ENCODE results near the gene FAM9A.

FAM9A gene

DNA sequence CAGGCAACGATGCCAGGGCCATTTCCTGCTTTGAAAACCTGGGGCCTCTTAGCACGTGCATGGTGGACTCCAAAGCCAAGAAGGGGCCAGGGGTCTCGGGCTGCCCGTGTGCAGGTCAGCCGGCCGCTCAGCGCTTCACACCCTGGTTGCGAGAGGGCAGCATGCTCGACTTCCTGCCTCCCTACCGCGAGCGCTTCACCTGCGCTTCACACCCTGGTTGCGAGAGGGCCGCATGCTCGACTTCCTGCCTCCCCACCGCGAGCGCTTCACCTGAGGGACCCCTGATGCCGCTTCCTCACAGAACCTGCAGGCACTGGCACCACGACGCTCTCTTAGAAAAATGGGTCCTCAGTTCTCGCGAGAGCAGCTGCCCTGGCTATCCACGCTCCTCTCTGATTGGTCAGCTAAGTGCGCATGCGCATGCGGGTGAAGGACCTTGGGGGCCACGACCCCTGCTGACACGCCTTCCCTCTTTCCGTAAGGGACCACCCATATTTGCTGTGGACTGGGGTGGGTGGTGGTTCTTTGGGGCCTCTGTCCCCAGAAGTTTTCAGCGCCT, at the start of gene FAM9A:
FAM9A (minus strand) TSS at position 343 of the 559 bp plus-strand sequence. CDS start 1,212 bp downstream, outside the sequence.
- no peak for DNase-seq (ENCODE audit: low read depth in 1 of 2, low spot score in 1 of 2)

DNA sequence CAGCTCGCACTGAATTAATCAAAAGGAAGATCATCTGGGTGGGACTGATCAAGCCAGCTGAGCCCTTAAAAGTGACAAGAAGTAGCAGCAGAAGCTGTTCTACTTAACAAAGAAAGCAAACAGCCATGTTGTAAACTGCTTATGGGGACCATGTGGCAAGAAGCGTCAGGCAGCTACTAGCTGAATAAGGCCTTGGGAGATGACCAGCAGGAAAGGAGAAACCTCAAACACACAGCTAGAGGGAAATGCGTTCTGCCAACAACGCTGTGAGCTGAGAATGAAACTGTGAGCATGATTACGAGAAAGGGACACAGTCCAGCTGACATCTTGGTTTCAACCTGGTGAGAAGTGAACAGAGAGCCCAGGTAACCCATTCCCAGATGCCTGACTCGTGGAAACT, 49.3 kb upstream of the FAM9A start:
- DNase-seq (ENCODE audit: low read depth in 1 of 2, low spot score in 1 of 2): no peak

- no peak for DNase-seq (ENCODE audit: low read depth in 1 of 2, low spot score in 1 of 2)
These were observed 48.8 kb upstream of the FAM9A start for GRCh38 chrX:8849945-8850344.

DNA sequence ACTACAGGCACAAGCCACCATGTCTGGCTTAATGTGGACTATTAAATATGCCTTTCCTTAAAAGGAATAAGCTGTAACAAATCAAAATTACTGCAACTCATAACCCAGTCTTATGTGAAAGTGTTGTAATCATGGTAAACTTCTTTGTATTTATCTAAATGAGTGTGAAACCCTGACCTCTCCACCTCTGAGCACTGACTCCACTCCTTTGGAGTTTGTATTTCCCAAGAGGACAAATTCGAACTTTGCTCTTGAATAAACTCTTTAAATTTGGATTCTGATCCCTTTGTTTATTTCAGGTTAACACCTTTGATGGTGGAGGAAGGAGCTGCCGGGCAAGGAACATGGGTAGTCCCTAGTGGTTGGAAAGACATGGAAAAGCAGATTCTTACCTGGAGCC, 48.3 kb upstream of the FAM9A start:
- no peak for DNase-seq (ENCODE audit: low read depth in 1 of 2, low spot score in 1 of 2)

GRCh38 chrX:8848911-8849310, 47.7 kb upstream of the FAM9A start:
- no peak for DNase-seq (ENCODE audit: low read depth in 1 of 2, low spot score in 1 of 2)

DNA sequence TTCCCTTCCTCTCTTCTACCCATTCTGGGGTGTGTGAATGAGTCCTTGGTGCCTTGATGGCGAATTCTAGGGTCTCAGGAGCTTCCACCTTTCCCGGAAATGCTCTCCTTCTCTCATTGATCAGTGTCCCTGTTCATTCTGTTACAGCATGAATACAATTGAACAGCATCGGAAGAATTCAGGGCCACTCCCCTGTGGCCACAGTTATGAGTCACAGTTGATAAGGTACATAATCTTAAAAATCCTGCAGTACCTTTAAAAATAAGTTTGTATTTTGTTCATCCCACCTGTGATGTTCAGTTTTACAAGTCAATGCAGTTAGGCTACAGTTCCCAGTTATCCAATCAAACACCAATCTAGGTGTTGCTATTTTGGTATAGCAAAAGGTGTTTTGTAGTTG, 47.3 kb upstream of the FAM9A start:
- no peak for DNase-seq (ENCODE audit: low read depth in 1 of 2, low spot score in 1 of 2)

DNA sequence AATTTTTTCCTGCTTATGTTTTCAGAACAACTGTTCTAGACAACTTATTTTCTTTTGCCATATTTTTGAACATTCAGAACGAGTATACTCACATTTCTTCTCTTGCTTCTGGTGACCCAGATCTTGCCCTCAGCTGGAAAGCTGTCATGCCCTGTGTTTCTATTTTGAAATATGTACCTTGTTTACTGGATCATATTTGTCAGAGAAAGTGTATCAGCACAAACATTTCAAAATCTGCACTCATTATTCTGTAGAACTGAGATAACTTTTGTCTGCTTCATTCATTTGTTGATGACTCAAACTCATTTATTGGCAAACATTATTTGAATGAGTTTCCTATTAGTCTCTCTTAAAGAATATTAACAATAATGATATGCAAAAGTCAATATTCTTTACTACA, 46.2 kb upstream of the FAM9A start:
- DNase-seq (ENCODE audit: low read depth in 1 of 2, low spot score in 1 of 2): no peak

- no peak for DNase-seq (ENCODE audit: low read depth in 1 of 2, low spot score in 1 of 2)
These were observed 45.1 kb upstream of the FAM9A start for GRCh38 chrX:8846266-8846665.

DNA sequence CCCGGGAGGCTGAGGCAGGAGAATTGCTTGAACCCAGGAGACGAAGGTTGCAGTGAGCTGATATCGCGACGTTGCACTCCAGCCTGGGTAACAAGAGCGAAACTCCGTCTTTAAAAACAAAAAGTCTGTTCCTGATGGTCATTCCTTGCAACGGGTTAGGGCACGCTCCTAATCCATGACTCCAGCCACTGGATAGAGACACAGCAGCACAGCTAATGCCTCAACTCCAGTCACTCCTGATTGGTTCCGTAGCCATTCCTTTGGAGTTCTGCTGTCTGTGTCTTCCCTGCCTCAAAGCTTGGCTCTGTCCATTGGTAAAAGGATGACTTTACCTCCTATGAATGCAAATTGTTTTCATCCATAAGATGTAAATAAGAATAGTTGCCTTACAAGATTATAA, 44.3 kb upstream of the FAM9A start:
- no peak for DNase-seq (ENCODE audit: low read depth in 1 of 2, low spot score in 1 of 2)

- no peak for DNase-seq (ENCODE audit: low read depth in 1 of 2, low spot score in 1 of 2)
These were observed 43.9 kb upstream of the FAM9A start for GRCh38 chrX:8845060-8845459.

GRCh38 chrX:8844157-8844556, 43.0 kb upstream of the FAM9A start:
- no peak for DNase-seq (ENCODE audit: low read depth in 1 of 2, low spot score in 1 of 2)

GRCh38 chrX:8841911-8842310, 40.7 kb upstream of the FAM9A start:
- DNase-seq (ENCODE audit: low read depth in 1 of 2, low spot score in 1 of 2): no peak

- DNase-seq (ENCODE audit: low read depth in 1 of 2, low spot score in 1 of 2): no peak
These were observed 33.2 kb upstream of the FAM9A start for GRCh38 chrX:8834392-8834791.

DNA sequence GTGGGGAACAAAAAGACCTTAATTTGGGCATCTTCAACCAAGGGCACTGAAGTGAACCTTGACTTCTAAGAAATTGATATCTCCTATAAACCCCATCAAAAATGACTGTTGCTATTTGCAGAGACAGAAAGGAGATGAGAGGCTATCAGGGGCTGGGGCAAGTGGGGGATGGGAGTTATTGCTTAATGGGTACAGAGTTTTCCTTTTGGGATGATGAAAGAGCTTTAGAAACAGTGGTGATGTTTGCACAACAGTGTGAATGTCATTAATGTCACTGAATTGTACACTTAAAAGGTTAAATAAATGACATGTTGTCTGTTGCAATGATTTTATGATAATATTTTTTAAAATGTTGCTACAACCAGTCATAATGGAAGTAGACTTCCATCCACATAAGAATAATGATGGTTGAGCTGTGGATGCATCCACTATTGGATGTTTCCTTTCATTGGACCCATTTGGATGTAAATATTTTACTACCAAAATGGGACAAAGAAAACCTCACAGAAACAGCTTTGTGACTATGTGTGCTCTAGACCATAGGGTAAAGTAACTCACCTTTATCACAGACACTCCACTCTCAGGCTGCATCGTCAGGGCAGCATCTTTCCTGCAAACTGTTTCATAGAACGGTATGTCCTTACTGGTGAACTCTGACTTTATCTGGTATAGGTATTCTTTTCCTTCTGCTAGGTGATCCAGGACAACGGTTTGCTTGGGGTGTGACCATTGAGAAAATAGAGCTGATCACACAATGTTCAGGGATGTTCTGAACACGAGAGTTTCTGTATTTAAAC, 31.6 kb upstream of the FAM9A start:
- DNase-seq (ENCODE audit: low read depth in 1 of 2, low spot score in 1 of 2): no peak

GRCh38 chrX:8823698-8824097, 22.5 kb upstream of the FAM9A start:
- DNase-seq (ENCODE audit: low read depth in 1 of 2, low spot score in 1 of 2): no peak

- DNase-seq (ENCODE audit: low read depth in 1 of 2, low spot score in 1 of 2): no peak
These were observed 20.8 kb upstream of the FAM9A start for GRCh38 chrX:8822002-8822401.

DNA sequence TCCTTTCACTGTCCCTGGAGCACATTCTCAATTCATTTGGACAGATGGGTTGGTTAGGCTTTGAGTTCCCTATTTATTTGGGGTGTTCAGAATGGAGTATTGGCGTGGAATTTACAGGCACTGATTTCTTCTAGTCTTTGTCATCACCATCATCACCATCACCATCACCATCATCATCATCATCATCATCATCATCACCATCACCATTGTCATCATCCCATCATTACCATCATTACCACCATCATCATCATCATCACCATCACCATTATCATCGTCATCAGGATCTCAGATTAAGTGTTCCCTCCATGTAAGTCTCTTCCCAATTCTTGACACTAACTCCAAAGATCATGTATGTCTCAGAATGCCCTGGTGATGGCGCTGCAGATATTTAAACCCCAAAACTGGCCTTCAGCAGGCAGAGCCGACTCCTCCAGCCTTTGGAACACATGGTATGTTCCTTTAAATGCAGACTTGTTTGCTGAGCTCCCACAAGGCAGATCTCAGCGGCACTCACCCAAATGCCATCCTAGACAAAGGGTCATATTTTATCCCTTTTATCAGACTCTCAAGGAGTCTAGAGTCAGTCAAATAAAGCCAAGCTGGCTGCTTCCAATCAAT, 19.8 kb upstream of the FAM9A start:
- no peak for DNase-seq (ENCODE audit: low read depth in 1 of 2, low spot score in 1 of 2)

GRCh38 chrX:8815460-8816065, 14.4 kb upstream of the FAM9A start:
- no peak for DNase-seq (ENCODE audit: low read depth in 1 of 2, low spot score in 1 of 2)

- DNase-seq (ENCODE audit: low read depth in 1 of 2, low spot score in 1 of 2): no peak
These were observed 11.9 kb upstream of the FAM9A start for GRCh38 chrX:8813036-8813435.

- DNase-seq (ENCODE audit: low read depth in 1 of 2, low spot score in 1 of 2): no peak
These were observed 10.4 kb upstream of the FAM9A start for GRCh38 chrX:8811611-8812010.

DNA sequence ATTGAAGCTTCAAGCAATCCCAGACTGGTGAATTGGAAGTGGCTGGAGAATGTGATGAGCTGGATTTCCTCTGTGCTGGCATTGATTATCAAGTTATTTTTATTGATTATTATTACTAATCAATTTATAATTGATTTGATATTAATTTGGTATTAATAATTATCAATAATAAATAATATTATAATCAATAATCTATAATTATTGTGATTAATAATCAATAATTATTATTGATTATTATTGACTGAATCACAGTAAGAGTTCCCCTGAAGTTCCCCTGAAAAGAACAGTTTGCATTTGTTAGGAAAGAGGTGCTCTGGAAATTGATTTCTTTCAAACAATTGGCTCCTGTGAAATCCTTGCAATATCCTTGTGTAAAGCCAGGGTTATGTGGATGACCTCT, 7.5 kb upstream of the FAM9A start:
- DNase-seq (ENCODE audit: low read depth in 1 of 2, low spot score in 1 of 2): no peak

DNA sequence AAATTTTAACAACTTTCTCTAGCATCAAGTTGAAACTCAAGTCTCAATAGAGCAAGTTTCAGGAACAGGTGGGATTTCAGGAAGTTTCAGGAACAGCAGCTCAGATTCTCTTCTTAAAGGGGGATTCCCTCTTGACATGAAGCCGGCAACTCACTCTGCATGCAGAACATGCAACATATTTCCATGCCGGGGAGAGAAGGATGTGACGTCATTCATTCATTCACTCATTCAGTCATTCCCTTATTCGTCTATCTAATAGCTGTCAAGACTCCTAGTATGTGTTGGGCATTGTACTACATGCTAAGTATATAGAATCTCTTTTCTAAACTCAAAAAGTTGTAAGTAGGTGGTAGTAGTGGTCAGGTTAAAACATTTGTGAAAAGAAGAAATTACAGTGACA, 4.8 kb upstream of the FAM9A start:
- no peak for DNase-seq (ENCODE audit: low read depth in 1 of 2, low spot score in 1 of 2)

All from stimulated activated CD4-positive, alpha-beta T cell treated with anti-CD3 and anti-CD28 coated beads, Interleukin-15, amount 100 ng/mL, for 1 hour (primary cell).